D721Med (cell line): ENCODE data around the gene C2CD3.

Experiments
- DNase-seq: peaks from one replicate; pipeline ENCODE4 v3.0.0; 2011; ENCODE audit warnings: low spot score; ENCODE audit not compliant: insufficient read length
- FAIRE-seq: peaks from 2 replicates; lab custom pipeline; 2011; peaks lifted over from hg19 to GRCh38; lab: Jason Lieb, UNC
- CTCF ChIP-seq: IDR thresholded peaks from 2 replicates; pipeline ENCODE4 v1.5.1; 2012; ENCODE audit warnings: mild to moderate bottlenecking, control low read depth; ENCODE audit not compliant: insufficient read depth; ENCODE audit errors: missing control alignments

Gene C2CD3

GRCh38 chr11:74179234-74180052 is 8.6 kb upstream of the C2CD3 start:
- no peak for TF ChIP-seq CTCF
- DNase-seq: no peak
- no peak for FAIRE-seq

- no peak for TF ChIP-seq CTCF
- FAIRE-seq: no peak
- DNase-seq: no peak
Measured at GRCh38 chr11:74175920-74176319, 5.1 kb upstream of the C2CD3 start.

- FAIRE-seq: no peak
- TF ChIP-seq CTCF: no peak
- no peak for DNase-seq
Measured at GRCh38 chr11:74171997-74172396, 1.2 kb upstream of the C2CD3 start.

- FAIRE-seq (no peak), DNase-seq (no peak)
- no peak for TF ChIP-seq CTCF
Measured at GRCh38 chr11:74171630-74171968, 797 bp upstream of the C2CD3 start.

GRCh38 chr11:74169738-74170458 is 904 bp downstream of the C2CD3 start:
- FAIRE-seq: peak; percentile 46
- DNase-seq: no peak
- no peak for TF ChIP-seq CTCF

GRCh38 chr11:74168838-74169237 is 2.0 kb downstream of the C2CD3 start:
- DNase-seq (no peak), FAIRE-seq (no peak)
- TF ChIP-seq CTCF: no peak
